ENCODE data around the gene ZNF516. TPM values are rescaled to one million over a fixed set of nuclear protein-coding genes. Genes with fewer than 3 reads are reported as not detected.

Gene ZNF516
- total RNA-seq, 1 experiment from 2014 or later = 22.6 TPM

GRCh38 chr18:76386886-76387285 is 108.2 kb downstream of the ZNF516 start:
- peaks cover 6% of the 10 kb centered on the region in 2 experiments; a peak in 3 of 4 replicates for H3K4me1 Mint-ChIP-seq

More at GRCh38 chr18:76386886-76387285, 108.2 kb downstream of the ZNF516 start:
- no CpG with 5 or more reads among the region's 13 CpGs for WGBS (ENCODE audit: extremely low coverage, insufficient read length, low lambda C conversion rate)
- H4K20me1 ChIP-seq (ENCODE audit: control insufficient read depth, insufficient read depth, insufficient read length) = no peaks in the 10 kb centered on the region
- Mint-ChIP-seq H3K36me3 (ENCODE audit: insufficient read depth in 1 of 3, low read depth in 3 of 3) (peaks cover 0 to 13% (median 6%) of the 10 kb centered on the region in 3 experiments; a peak in 4 of 7 replicates), H3K9me3 (peaks cover 5 to 8% of the 10 kb centered on the region in 2 experiments; a peak in 3 of 5 replicates), H3K27me3 (ENCODE audit: low read depth) (no peaks in the 10 kb centered on the region; the same call in 1 of the 2 replicates), H3K4me3 (no peak overlapping the region), H3K27ac (no peak overlapping the region)
- TF ChIP-seq CTCF (conservative IDR thresholded peaks at IDR 0.05) = no peak
- H2BK20ac ChIP-seq (ENCODE audit: low read depth, low read length, poor library complexity, severe bottlenecking) = no peak overlapping the region
- H3K79me1 ChIP-seq (ENCODE audit: insufficient read depth, low read depth, low read length, poor library complexity, severe bottlenecking) = peaks cover 4% of the 10 kb centered on the region
- no peak for DNase-seq
- no peak overlapping the region for H2AFZ ChIP-seq (ENCODE audit: low read length)
- H3K4ac ChIP-seq (ENCODE audit: low read depth, low read length) = no peak overlapping the region
- no peaks in the 10 kb centered on the region for H3K23me2 ChIP-seq (ENCODE audit: insufficient read length, low read depth, low read length, poor library complexity, severe bottlenecking)
- no peak overlapping the region for H3K56ac ChIP-seq (ENCODE audit: insufficient read length, low read depth, low read length)
- no peak overlapping the region for H3K18ac ChIP-seq (ENCODE audit: insufficient read length, low read depth, low read length)
- no peak overlapping the region for H3K23ac ChIP-seq (ENCODE audit: insufficient read length, low read depth, low read length)
- no peak overlapping the region for H4K8ac ChIP-seq (replicated peaks; ENCODE audit: insufficient read length, low read depth, low read length)
- H4K5ac ChIP-seq (ENCODE audit: insufficient read length, low read depth, low read length) = no peak overlapping the region
- no peak overlapping the region for H3K4me2 ChIP-seq (ENCODE audit: insufficient read depth, insufficient read length, low read length)
- no peak overlapping the region for H3K27ac ChIP-seq (ENCODE audit: insufficient read length, low read depth, low read length)
- H3K9ac ChIP-seq (ENCODE audit: extremely low read depth, insufficient read length, low read length) = no peak overlapping the region
- no peak overlapping the region for H4K91ac ChIP-seq (ENCODE audit: insufficient read length, low read depth, low read length)
- no peaks in the 10 kb centered on the region for H3K27me3 ChIP-seq (ENCODE audit: insufficient read depth, low read length)
- no peaks in the 10 kb centered on the region for H3K79me2 ChIP-seq (ENCODE audit: insufficient read depth, low read length)
- H3K4me1 ChIP-seq (ENCODE audit: insufficient read depth, low read length) = no peaks in the 10 kb centered on the region
- H3T11ph ChIP-seq (ENCODE audit: low read length) = no peak overlapping the region
- no peak overlapping the region for H2BK12ac ChIP-seq (ENCODE audit: insufficient read length, low read depth, low read length)
- no peaks in the 10 kb centered on the region for H3K9me3 ChIP-seq (ENCODE audit: control insufficient read depth, low read depth, low read length)
- no peak overlapping the region for H2BK15ac ChIP-seq (ENCODE audit: low read depth, low read length)
- H3K14ac ChIP-seq (ENCODE audit: insufficient read depth, low read length) = no peak overlapping the region
- H2BK5ac ChIP-seq (ENCODE audit: insufficient read length, low read length) = no peak overlapping the region
- H2AK5ac ChIP-seq (ENCODE audit: insufficient read length, low read length) = no peak overlapping the region
- no peak overlapping the region for H2BK120ac ChIP-seq (ENCODE audit: low read depth, low read length, poor library complexity, severe bottlenecking)

Measured in H9 (cell line).